ENCODE data around the gene GLRB. TPM values are rescaled to one million over a fixed set of nuclear protein-coding genes. Genes with fewer than 3 reads are reported as not detected.

The GLRB gene
- total RNA-seq, 1 experiment from 2014 or later: 0.70 TPM

GRCh38 chr4:157221426-157221894 is 145.5 kb downstream of the GLRB start:
- Histone ChIP-seq H2BK20ac (ENCODE audit: low read depth, low read length, poor library complexity, severe bottlenecking) (no peak overlapping the region), H3K23ac (ENCODE audit: insufficient read length, low read depth, low read length) (no peak overlapping the region), H2AFZ (ENCODE audit: low read length) (no peak overlapping the region), H3T11ph (ENCODE audit: low read length) (no peak overlapping the region), H3K27ac (ENCODE audit: insufficient read length, low read depth, low read length) (no peak overlapping the region), H3K9me3 (ENCODE audit: control insufficient read depth, low read depth, low read length) (no peaks in the 10 kb centered on the region), H3K23me2 (ENCODE audit: insufficient read length, low read depth, low read length, poor library complexity, severe bottlenecking) (peaks cover 16% of the 10 kb centered on the region), H3K9ac (ENCODE audit: extremely low read depth, insufficient read length, low read length) (no peak overlapping the region), H3K18ac (ENCODE audit: insufficient read length, low read depth, low read length) (no peak overlapping the region), H2BK15ac (ENCODE audit: low read depth, low read length) (no peak overlapping the region), H2BK120ac (ENCODE audit: low read depth, low read length, poor library complexity, severe bottlenecking) (no peak overlapping the region), H3K14ac (ENCODE audit: insufficient read depth, low read length) (no peak overlapping the region; the same call in 1 of the 2 replicates), H2BK5ac (ENCODE audit: insufficient read length, low read length) (no peak overlapping the region), H4K91ac (ENCODE audit: insufficient read length, low read depth, low read length) (no peak overlapping the region), H3K56ac (ENCODE audit: insufficient read length, low read depth, low read length) (no peak overlapping the region), H3K4ac (ENCODE audit: low read depth, low read length) (no peak overlapping the region), H2BK12ac (ENCODE audit: insufficient read length, low read depth, low read length) (no peak overlapping the region), H3K4me1 (ENCODE audit: insufficient read depth, low read length) (no peaks in the 10 kb centered on the region; the same call in 1 of the 2 replicates), H3K27me3 (ENCODE audit: insufficient read depth, low read length) (peaks cover 24% of the 10 kb centered on the region), H3K79me1 (ENCODE audit: insufficient read depth, low read depth, low read length, poor library complexity, severe bottlenecking) (no peaks in the 10 kb centered on the region), H4K8ac (replicated peaks; ENCODE audit: insufficient read length, low read depth, low read length) (no peak overlapping the region), H4K20me1 (ENCODE audit: control insufficient read depth, insufficient read depth, insufficient read length) (no peaks in the 10 kb centered on the region), H3K79me2 (ENCODE audit: insufficient read depth, low read length) (no peaks in the 10 kb centered on the region), H3K4me2 (ENCODE audit: insufficient read depth, insufficient read length, low read length) (peak overlapping the region; percentile 99), H4K5ac (ENCODE audit: insufficient read length, low read depth, low read length) (no peak overlapping the region), H2AK5ac (ENCODE audit: insufficient read length, low read length) (no peak overlapping the region)
- Mint-ChIP-seq H3K27ac (no peak overlapping the region), H3K4me3 (peak overlapping the region; percentile 70 to 88), H3K27me3 (ENCODE audit: low read depth) (peaks cover 69% of the 10 kb centered on the region), H3K36me3 (ENCODE audit: insufficient read depth in 1 of 3, low read depth in 3 of 3) (peaks cover 0 to 1% (median 0%) of the 10 kb centered on the region in 3 experiments; a peak in 2 of 7 replicates), H3K4me1 (peaks cover 13 to 24% of the 10 kb centered on the region in 2 experiments), H3K9me3 (no peaks in the 10 kb centered on the region; a peak in 1 of 5 replicates)
- WGBS (ENCODE audit: extremely low coverage, insufficient read length, low lambda C conversion rate): no CpG with 5 or more reads among the region's 24 CpGs
- DNase-seq: no peak
- TF ChIP-seq CTCF (conservative IDR thresholded peaks at IDR 0.05): no peak

Other genes with a start within 250 kb of the GLRB start
- 3.9 and 4.5 TPM in 2 replicates for gene PDGFC, start 104.4 kb upstream of the GLRB start, total RNA-seq (2021)
- gene GRIA2, start 144.6 kb downstream of the GLRB start, total RNA-seq (2021): not detected in 2 replicates

Data from H9 (cell line).